HCT116 (cell line): ENCODE results near the gene KRT81. TPM values are rescaled to one million over a fixed set of nuclear protein-coding genes. Genes with fewer than 3 reads are reported as not detected.

Experiments used
- ATAC-seq: fragments of 200-7000 bp; cut with Tn5 transposase; 2 replicates; pipeline ENCODE4 v1.9.1; 2020; ENCODE audit warnings: mild to moderate bottlenecking, moderate library complexity
- BruUV-seq: library from RNA; stranded (reverse); fragments of 400-500 nt; replicated peaks from 2 replicates; lab custom pipeline; 2021; lab: Mats Ljungman, UMichigan
- CTCF ChIA-PET: fragments of 300-600 bp; sonication (Branson Sonifier 250); formaldehyde crosslinking; loops from one replicate; lab custom pipeline; 2021; ENCODE audit warnings: antibody characterized with exemption; lab: Charles Lee
- POLR2A ChIA-PET: fragments of 300-600, 350-600 bp; sonication (Branson Sonifier 250); formaldehyde crosslinking; loops from one replicate; lab custom pipeline; 2021; ENCODE audit warnings: antibody characterized with exemption; lab: Charles Lee
- RAD21 ChIA-PET, 2 experiments: fragments of 300-600 bp; sonication (Branson Sonifier 250); formaldehyde crosslinking; loops; one replicate each; lab custom pipeline; 2023; ENCODE audit warnings: low total read pairs in 2 of 2; ENCODE audit not compliant: uncharacterized antibody in 2 of 2, unreplicated experiment in 2 of 2, low non-redundant PET in 1 of 2; lab: Charles Lee
- DNase-seq: peaks from one replicate; pipeline ENCODE4 v3.0.0-alpha.2; 2010; ENCODE audit warnings: low read depth, low spot score
- H2AFZ ChIP-seq: fragments of 200-600 bp; shearing (Covaris generic), sonication (generic); 2 replicates; pipeline ENCODE4 v1.6.1; 2017; ENCODE audit warnings: low read depth, mixed run types, mixed read lengths, antibody characterized with exemption, low read length; ENCODE audit not compliant: poor library complexity, severe bottlenecking
- H3K27ac ChIP-seq: 2 replicates; pipeline ENCODE4 v1.5.1; 2012; ENCODE audit warnings: low read depth, low read length
- H3K27me3 ChIP-seq: fragments of 200-600 bp; sonication (generic); 2 replicates; pipeline ENCODE4 v1.6.1; 2016; ENCODE audit warnings: mixed run types, low read length, mixed read lengths; ENCODE audit not compliant: insufficient read depth
- H3K36me3 ChIP-seq, 2 experiments: fragments of 200-500 bp in 1 of 2; fragments of 200-600 bp in 1 of 2; sonication (Bioruptor generic) in 1 of 2; sonication (generic) in 1 of 2; 2 replicates each; pipeline versions ENCODE4 v1.5.1 to v1.6.1; 2014 to 2016; ENCODE audit warnings: low read length in 2 of 2, inconsistent platforms in 1 of 2, mixed read lengths in 1 of 2, mixed run types in 1 of 2; ENCODE audit not compliant: insufficient read depth in 2 of 2, control insufficient read depth in 1 of 2
- H3K4me1 ChIP-seq, 2 experiments: fragments of 200-600 bp in 1 of 2; sonication (generic) in 1 of 2; 2 replicates each; pipeline versions ENCODE4 v1.5.1 to v1.6.1; 2012 to 2017; ENCODE audit warnings: low read length in 2 of 2, inconsistent platforms in 1 of 2, mild to moderate bottlenecking in 1 of 2, mixed read lengths in 1 of 2, mixed run types in 1 of 2, moderate library complexity in 1 of 2; ENCODE audit not compliant: insufficient read depth in 2 of 2, control insufficient read depth in 1 of 2
- H3K4me2 ChIP-seq: fragments of 200-600 bp; sonication (generic); 2 replicates; pipeline ENCODE4 v1.6.1; 2017; ENCODE audit warnings: mixed run types, low read length, mixed read lengths
- H3K4me3 ChIP-seq, 2 experiments: fragments of 200-600 bp in 1 of 2; sonication (generic) in 1 of 2; replicated peaks in 1 of 2; 2 replicates each; pipeline ENCODE4 v1.5.1; 2011 to 2016; ENCODE audit warnings: low read length in 2 of 2, control low read depth in 1 of 2, low read depth in 1 of 2, mild to moderate bottlenecking in 1 of 2, mixed read lengths in 1 of 2, mixed run types in 1 of 2
- H3K79me2 ChIP-seq: fragments of 200-600 bp; sonication (generic); 2 replicates; pipeline ENCODE4 v1.6.1; 2017; ENCODE audit warnings: mild to moderate bottlenecking, mixed run types, low read length, moderate library complexity, mixed read lengths; ENCODE audit not compliant: insufficient read depth
- H3K9ac ChIP-seq: fragments of 200-600 bp; sonication (generic); 2 replicates; pipeline ENCODE4 v1.6.1; 2016; ENCODE audit warnings: low read length, mixed read lengths
- H3K9me2 ChIP-seq: fragments of 200-600 bp; sonication (generic), shearing (Covaris generic); 2 replicates; pipeline ENCODE4 v1.6.1; 2017; ENCODE audit warnings: mixed run types, mild to moderate bottlenecking, moderate library complexity; ENCODE audit not compliant: insufficient read depth
- H3K9me3 ChIP-seq, 2 experiments: fragments of 200-500 bp in 1 of 2; fragments of 200-600 bp in 1 of 2; sonication (Bioruptor generic) in 1 of 2; sonication (generic) in 1 of 2; 2 replicates each; pipeline ENCODE4 v1.6.1; 2014 to 2017; ENCODE audit warnings: low read length in 2 of 2, mixed read lengths in 2 of 2, inconsistent platforms in 1 of 2, low read depth in 1 of 2, mild to moderate bottlenecking in 1 of 2, mixed run types in 1 of 2, moderate library complexity in 1 of 2; ENCODE audit not compliant: control insufficient read depth in 1 of 2, insufficient read depth in 1 of 2
- H4K20me1 ChIP-seq: fragments of 200-600 bp; sonication (generic), shearing (Covaris generic); 2 replicates; pipeline ENCODE4 v1.6.1; 2017; ENCODE audit warnings: mixed run types, mild to moderate bottlenecking, moderate library complexity; ENCODE audit not compliant: insufficient read depth
- CTCF ChIP-seq, 3 experiments: fragments of 200-600 bp in 1 of 3; sonication (generic) in 1 of 3; IDR thresholded peaks in 2 of 3; conservative IDR thresholded peaks in 1 of 3; 2 replicates each; pipeline ENCODE4 v1.5.1; 2012 to 2017; ENCODE audit warnings: low read depth in 2 of 3, low read length in 2 of 3, antibody characterized with exemption in 1 of 3, borderline replicate concordance in 1 of 3, control low read depth in 1 of 3, mild to moderate bottlenecking in 1 of 3, mixed read lengths in 1 of 3, mixed run types in 1 of 3, moderate library complexity in 1 of 3; ENCODE audit not compliant: insufficient read depth in 1 of 3
- ELF1 ChIP-seq: IDR thresholded peaks from 2 replicates; pipeline ENCODE4 v1.6.1; 2012; ENCODE audit warnings: low read depth, borderline replicate concordance
- RAD21 ChIP-seq: IDR thresholded peaks from 2 replicates; pipeline ENCODE4 v1.6.1; 2012; ENCODE audit warnings: low read depth, mild to moderate bottlenecking
- intact Hi-C: fragments of 100-400 bp; cut with micrococcal nuclease; formaldehyde crosslinking; loops from 2 replicates; pipeline ENCODE4 v1.10.0; 2022
- total RNA-seq: library from RNA; stranded (reverse); gene quantifications from one replicate; pipeline ENCODE4 v1.2.1, GENCODE V29; 2021; ENCODE audit not compliant: unreplicated experiment

Gene KRT81
- total RNA-seq, 1 experiment from 2014 or later, result 0.84 TPM

DNA sequence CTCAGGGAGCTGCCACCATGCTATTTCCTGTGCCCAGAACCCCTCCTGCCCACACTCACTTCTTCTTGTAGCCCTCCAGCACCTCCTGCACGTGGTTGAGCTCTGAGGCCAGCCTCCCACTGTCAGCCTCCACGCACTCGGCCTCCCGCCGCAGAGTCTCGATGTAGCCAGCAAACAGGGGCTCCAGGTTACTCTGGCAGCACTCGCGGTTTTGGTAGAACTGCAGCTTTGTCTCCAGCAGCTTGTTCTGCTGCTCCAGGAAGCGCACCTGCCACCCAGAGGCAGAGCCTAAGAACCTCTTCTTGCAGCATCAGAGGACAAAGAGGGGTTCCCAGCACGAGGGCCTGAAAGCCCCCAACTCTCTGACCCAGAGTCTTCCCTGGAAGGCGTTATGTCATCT, 27.8 kb upstream of the KRT81 start:
- BruUV-seq, result no TSS peak

More for the DNA sequence above, 27.8 kb upstream of the KRT81 start:
- no peak overlapping the region for H3K4me2 ChIP-seq
- H3K27me3 ChIP-seq, result no peaks in the 10 kb centered on the region; the same call in 1 of the 2 replicates
- DNase-seq, result no peak
- no peak overlapping the region for H2AFZ ChIP-seq
- no peak overlapping the region for H3K4me3 ChIP-seq
- peaks cover 0 to 10% of the 10 kb centered on the region in 2 experiments; a peak in 2 of 4 replicates for H3K4me1 ChIP-seq
- no peaks in the 10 kb centered on the region for H3K36me3 ChIP-seq
- H3K79me2 ChIP-seq, result no peaks in the 10 kb centered on the region
- H4K20me1 ChIP-seq, result no peaks in the 10 kb centered on the region
- 0 out of 2 replicates have a peak, but pooled peaks have one; percentile 41 for ATAC-seq
- H3K9me3 ChIP-seq, result no peaks in the 10 kb centered on the region
- POLR2A ChIA-PET, result interaction anchor here (1.5 kb wide), 1 partner anchor 40 kb away, joined by 3 read pairs; no protein-coding TSS in a partner anchor
- no peak overlapping the region for H3K27ac ChIP-seq
- RAD21 ChIA-PET, result no interaction called here
- TF ChIP-seq RAD21 (peak; percentile 71), ELF1 (no peak), CTCF (IDR thresholded peaks at IDR 0.05 in 2 of 3, conservative IDR thresholded peaks at IDR 0.05 in 1 of 3; ENCODE audit: borderline replicate concordance in 1 of 3, insufficient read depth in 1 of 3, low read depth in 2 of 3, low read length in 2 of 3) (peak; percentile 11 to 42 (median 18); a peak in 2 of 6 replicates)
- H3K9ac ChIP-seq, result no peak overlapping the region
- no peaks in the 10 kb centered on the region for H3K9me2 ChIP-seq
- CTCF ChIA-PET, result interaction anchor here (0.8 to 2.0 kb wide), 9 partner anchors 8 to 552 kb away, joined by 3 to 14 read pairs (median 4); no protein-coding TSS in a partner anchor
- intact Hi-C loops, result no loop called here
